Measurements from ENCODE around the gene TRAPPC14.

- TF ChIP-seq CTCF (IDR thresholded peaks at IDR 0.05) (no peak), POLR2A (IDR thresholded peaks at IDR 0.05) (no peak)
Measured at GRCh38 chr7:100155553-100156317, 2.8 kb downstream of the TRAPPC14 start.

All from thyroid gland (tissue), 4 donors.